GM19239 (cell line): ENCODE data around the gene EIF2B4.
"Not testable (repeated sequence)": the region's sequence is repeated elsewhere in the genome, so short reads cannot be mapped to it uniquely, and the experiment has no call there.

ENCODE experiments used
- DNase-seq: peaks from one replicate; pipeline ENCODE4 v3.0.0; 2011; ENCODE audit warnings: low spot score; ENCODE audit not compliant: insufficient read length
- FAIRE-seq: peaks from 2 replicates; lab custom pipeline; 2011; peaks lifted over from hg19 to GRCh38; lab: Jason Lieb, UNC

EIF2B4 gene

GRCh38 chr2:27378096-27378808 lies 8.1 kb upstream of the EIF2B4 start:
- FAIRE-seq: no peak
- no peak for DNase-seq

GRCh38 chr2:27377618-27378095 lies 7.5 kb upstream of the EIF2B4 start:
- FAIRE-seq (no peak), DNase-seq (no peak)

GRCh38 chr2:27376866-27377617 lies 6.9 kb upstream of the EIF2B4 start:
- FAIRE-seq: no peak
- no peak for DNase-seq

GRCh38 chr2:27376151-27376865 lies 6.2 kb upstream of the EIF2B4 start:
- DNase-seq: no peak
- FAIRE-seq: no peak

- no peak for FAIRE-seq
Observed at GRCh38 chr2:27375513-27376099, 5.5 kb upstream of the EIF2B4 start.

GRCh38 chr2:27373567-27373966 lies 3.4 kb upstream of the EIF2B4 start:
- no peak for FAIRE-seq

More at GRCh38 chr2:27375513-27376099, 5.5 kb upstream of the EIF2B4 start:
- no peak for DNase-seq

GRCh38 chr2:27372937-27373336 lies 2.8 kb upstream of the EIF2B4 start:
- FAIRE-seq: no peak
- no peak for DNase-seq

More at GRCh38 chr2:27373567-27373966, 3.4 kb upstream of the EIF2B4 start:
- no peak for DNase-seq

GRCh38 chr2:27370816-27371620 lies 880 bp upstream of the EIF2B4 start:
- DNase-seq (peak; percentile 24), FAIRE-seq (peak; percentile 74)

GRCh38 chr2:27369471-27370025 lies 590 bp downstream of the EIF2B4 start:
- DNase-seq (peak; percentile 29), FAIRE-seq (peak; percentile 47)

- FAIRE-seq (no peak), DNase-seq (no peak)
Observed at GRCh38 chr2:27363933-27364332, 6.2 kb downstream of the EIF2B4 start.

- DNase-seq (no peak), FAIRE-seq (no peak)
Observed at GRCh38 chr2:27362678-27363420, 7.3 kb downstream of the EIF2B4 start.

- DNase-seq: peak; percentile 86
- FAIRE-seq: peak; percentile 83
Observed at GRCh38 chr2:27356382-27357181, 13.6 kb downstream of the EIF2B4 start, which contains the start of gene GTF3C2. GTF3C2 (minus strand) TSS chr2:27356764; CDS start chr2:27343554, 13,210 bp downstream.

GRCh38 chr2:27356056-27356381 lies 14.1 kb downstream of the EIF2B4 start:
- peak; percentile 59 for FAIRE-seq
- peak; percentile 55 for DNase-seq

- FAIRE-seq (no peak), DNase-seq (no peak)
Observed at GRCh38 chr2:27354597-27354927, 15.6 kb downstream of the EIF2B4 start.

- FAIRE-seq (no peak), DNase-seq (no peak)
Observed at GRCh38 chr2:27353762-27354596, 16.2 kb downstream of the EIF2B4 start.

- FAIRE-seq, DNase-seq: not testable (repeated sequence)
Observed at GRCh38 chr2:27353386-27353761, 16.8 kb downstream of the EIF2B4 start.
